Thoracic aorta (tissue), 2 donors: ENCODE measurements around the gene HID1. TPM values are rescaled to one million over a fixed set of nuclear protein-coding genes. Genes with fewer than 3 reads are reported as not detected.

ENCODE experiments used
- ATAC-seq: fragments of 150-250 bp; one replicate; pipeline ENCODE4 v1.8.0; 2017; ENCODE audit warnings: low read depth; ENCODE audit not compliant: insufficient number of reproducible peaks, low FRiP score
- DNase-seq: peaks from one replicate; pipeline ENCODE4 v3.0.0-alpha.2; 2020; ENCODE audit warnings: low spot score
- H3K27ac ChIP-seq, 2 donors: fragments of 200-600 bp; sonication (generic); 1 replicate in 1 of 2; 2 replicates in 1 of 2; pipeline ENCODE4 v1.5.1; 2016; ENCODE audit warnings: mild to moderate bottlenecking in 2 of 2, moderate library complexity in 2 of 2
- H3K27me3 ChIP-seq: fragments of 200-600 bp; sonication (generic); replicated peaks from 2 replicates; pipeline ENCODE4 v1.6.0; 2016; ENCODE audit warnings: mild to moderate bottlenecking; ENCODE audit not compliant: insufficient read depth
- H3K36me3 ChIP-seq: fragments of 200-600 bp; sonication (generic); one replicate; pipeline ENCODE4 v1.5.1; 2016
- H3K4me1 ChIP-seq, 2 donors: fragments of 200-600 bp; sonication (generic); 1 replicate in 1 of 2; 2 replicates in 1 of 2; pipeline versions ENCODE4 v1.5.1 to v1.6.0; 2016; ENCODE audit warnings: low read depth in 2 of 2, mild to moderate bottlenecking in 1 of 2; ENCODE audit not compliant: control insufficient read depth in 1 of 2
- H3K4me3 ChIP-seq: fragments of 200-600 bp; sonication (generic); 2 replicates; pipeline ENCODE4 v1.5.1; 2016; ENCODE audit warnings: mild to moderate bottlenecking
- H3K9me3 ChIP-seq: fragments of 200-600 bp; sonication (generic); 2 replicates; pipeline ENCODE4 v1.5.1; 2016
- total RNA-seq, 2 donors: library from RNA; depleted of rRNA; stranded (reverse); fragments of >200 nt; gene quantifications; one replicate each; pipeline versions ENCODE4 v1.1.0 to v1.2.3, GENCODE V29; 2016
- TF ChIP-seq, protein P1 (sequence below): fragments of 200-600 bp; sonication (generic); IDR thresholded peaks from one replicate; pipeline ENCODE4 v1.5.1; 2019; ENCODE audit warnings: antibody characterized with exemption

HID1 gene
- total RNA-seq, 2 donors from 2014 or later, result 14.3 to 14.8 TPM

DNA sequence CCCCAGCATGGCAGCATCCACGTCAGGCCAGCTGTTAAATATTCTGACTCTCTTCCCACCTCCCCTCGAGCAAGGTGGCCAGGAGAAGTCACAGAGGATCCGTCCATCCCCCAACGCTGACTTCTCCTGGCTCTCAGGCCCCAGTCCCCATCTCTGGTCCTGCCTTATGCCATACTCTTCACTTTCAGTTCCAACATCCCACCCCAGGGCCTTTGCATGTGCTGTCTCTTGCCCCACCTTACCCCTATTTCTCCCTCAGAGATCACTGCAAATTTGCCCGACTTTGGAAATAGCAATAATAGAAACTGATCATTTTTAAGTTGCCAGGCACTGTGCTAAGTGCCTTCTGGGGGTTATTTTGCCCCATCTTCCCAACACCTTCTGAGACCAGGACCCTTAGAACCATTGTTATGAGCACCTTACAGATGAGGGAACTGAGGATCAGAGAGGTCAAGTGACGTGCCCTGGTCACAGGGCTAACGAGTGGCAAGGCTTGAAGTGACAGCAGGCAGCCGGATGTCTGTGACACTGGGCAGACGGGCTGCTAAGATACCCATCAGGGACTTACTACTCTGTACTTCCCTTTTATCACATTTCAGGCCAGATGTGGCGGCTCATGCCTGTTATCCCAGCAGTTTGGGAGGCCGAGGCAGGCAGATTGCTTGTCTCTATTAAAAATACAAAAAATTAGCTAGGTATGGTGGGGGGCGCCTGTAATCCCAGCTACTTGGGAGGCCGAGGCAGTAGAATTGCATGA, 17.7 kb downstream of the HID1 start:
- no peak for ATAC-seq
- no peaks in the 10 kb centered on the region for H3K9me3 ChIP-seq
- no peaks in the 10 kb centered on the region for H3K4me1 ChIP-seq
- H3K36me3 ChIP-seq, result no peaks in the 10 kb centered on the region
- H3K27me3 ChIP-seq, result no peaks in the 10 kb centered on the region
- no peak overlapping the region for H3K27ac ChIP-seq
- TF ChIP-seq, protein P1, sequence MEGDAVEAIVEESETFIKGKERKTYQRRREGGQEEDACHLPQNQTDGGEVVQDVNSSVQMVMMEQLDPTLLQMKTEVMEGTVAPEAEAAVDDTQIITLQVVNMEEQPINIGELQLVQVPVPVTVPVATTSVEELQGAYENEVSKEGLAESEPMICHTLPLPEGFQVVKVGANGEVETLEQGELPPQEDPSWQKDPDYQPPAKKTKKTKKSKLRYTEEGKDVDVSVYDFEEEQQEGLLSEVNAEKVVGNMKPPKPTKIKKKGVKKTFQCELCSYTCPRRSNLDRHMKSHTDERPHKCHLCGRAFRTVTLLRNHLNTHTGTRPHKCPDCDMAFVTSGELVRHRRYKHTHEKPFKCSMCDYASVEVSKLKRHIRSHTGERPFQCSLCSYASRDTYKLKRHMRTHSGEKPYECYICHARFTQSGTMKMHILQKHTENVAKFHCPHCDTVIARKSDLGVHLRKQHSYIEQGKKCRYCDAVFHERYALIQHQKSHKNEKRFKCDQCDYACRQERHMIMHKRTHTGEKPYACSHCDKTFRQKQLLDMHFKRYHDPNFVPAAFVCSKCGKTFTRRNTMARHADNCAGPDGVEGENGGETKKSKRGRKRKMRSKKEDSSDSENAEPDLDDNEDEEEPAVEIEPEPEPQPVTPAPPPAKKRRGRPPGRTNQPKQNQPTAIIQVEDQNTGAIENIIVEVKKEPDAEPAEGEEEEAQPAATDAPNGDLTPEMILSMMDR, result no peak
- DNase-seq, result no peak
- H3K4me3 ChIP-seq, result no peak overlapping the region

DNA sequence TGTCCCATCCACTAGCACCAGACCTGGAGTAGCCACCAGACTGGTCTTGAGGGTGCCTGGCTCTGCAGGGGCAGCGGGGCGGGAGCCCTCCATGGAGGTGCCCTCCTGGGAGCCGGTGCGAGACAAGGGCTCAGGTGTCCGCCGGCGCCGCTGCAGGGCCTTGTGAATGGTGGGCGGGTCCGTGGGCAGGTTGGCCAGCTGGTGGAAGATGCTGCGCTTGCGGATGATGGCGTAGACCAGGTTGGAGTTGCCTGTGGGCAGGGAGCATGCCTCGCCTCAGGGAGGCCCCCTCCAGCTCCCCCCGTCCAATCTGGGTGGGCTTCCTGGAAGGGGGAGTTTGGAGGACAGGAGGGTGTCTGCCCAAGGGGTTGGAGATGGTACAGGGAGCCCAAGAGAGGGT, 18.4 kb downstream of the HID1 start:
- DNase-seq (no peak), ATAC-seq (no peak)
- Histone ChIP-seq H3K4me3 (no peak overlapping the region), H3K4me1 (no peaks in the 10 kb centered on the region), H3K27me3 (no peaks in the 10 kb centered on the region), H3K9me3 (no peaks in the 10 kb centered on the region), H3K36me3 (no peaks in the 10 kb centered on the region), H3K27ac (no peak overlapping the region)
- TF ChIP-seq, protein P1, result no peak

DNA sequence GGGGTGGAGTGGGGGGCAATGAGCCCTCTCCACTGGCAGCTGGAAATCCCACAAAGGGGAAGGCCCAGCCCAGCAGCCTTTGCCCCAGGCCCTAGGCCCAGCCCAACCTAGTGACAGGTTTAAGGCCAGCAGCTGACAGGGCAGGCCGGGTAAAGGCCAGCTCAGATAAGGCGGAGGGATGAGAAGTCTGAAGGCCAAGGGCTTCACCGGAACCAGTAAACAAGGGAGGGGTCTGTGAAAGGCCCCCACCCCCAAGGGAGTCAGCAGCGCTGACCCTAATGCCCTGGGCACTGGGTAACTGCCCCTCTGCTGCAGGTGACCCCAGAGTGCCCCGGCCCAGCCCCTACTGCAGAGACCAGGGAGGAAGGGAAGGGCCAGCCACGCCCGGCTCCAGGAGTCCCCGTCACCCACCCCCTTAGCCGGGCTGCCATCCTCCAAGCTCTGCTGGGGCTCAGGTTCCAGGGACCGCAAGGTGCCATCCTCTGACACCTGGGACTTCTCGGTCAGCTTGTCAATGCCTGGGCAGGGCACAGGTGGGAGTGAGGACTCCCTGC, 19.3 kb downstream of the HID1 start:
- H3K4me1 ChIP-seq, result no peaks in the 10 kb centered on the region
- TF ChIP-seq, protein P1, result no peak
- no peaks in the 10 kb centered on the region for H3K27me3 ChIP-seq
- ATAC-seq (no peak), DNase-seq (no peak)
- H3K4me3 ChIP-seq, result no peak overlapping the region
- no peak overlapping the region for H3K27ac ChIP-seq
- no peaks in the 10 kb centered on the region for H3K9me3 ChIP-seq
- H3K36me3 ChIP-seq, result no peaks in the 10 kb centered on the region

DNA sequence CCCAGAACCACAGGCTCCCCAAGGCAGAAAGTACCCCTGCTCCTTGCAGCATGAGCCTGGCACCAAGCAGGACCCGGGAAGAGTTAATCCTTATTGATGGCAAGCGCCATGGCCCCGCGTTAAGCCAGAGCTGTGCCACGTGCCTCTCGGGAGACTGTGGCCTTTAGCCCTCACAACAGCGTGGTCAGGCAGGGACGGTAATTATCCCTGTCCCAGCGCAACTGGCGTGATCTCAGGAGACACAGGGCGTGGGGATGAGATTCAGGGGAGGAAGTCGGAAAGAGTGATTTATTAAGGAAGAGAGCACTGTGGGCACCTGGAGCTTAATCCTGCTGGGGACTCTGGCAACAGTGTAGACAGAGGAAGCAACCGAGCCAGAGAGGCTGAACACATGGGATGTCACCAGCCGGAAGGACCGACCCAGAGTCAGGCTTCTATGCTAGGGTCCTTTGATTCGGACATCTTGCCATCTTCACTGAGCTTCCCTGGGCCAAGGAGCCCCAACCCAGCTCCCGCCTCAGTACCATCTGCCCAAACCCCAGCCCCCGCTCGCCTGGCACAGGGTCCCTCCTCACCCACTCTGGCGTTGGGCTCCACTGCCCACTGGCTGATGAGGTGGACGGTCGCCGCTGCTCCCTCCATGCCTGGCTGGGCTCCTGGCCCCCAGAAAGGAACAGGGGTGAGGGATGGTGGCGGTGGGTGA, 20.0 kb downstream of the HID1 start:
- no peak for DNase-seq
- Histone ChIP-seq H3K36me3 (no peaks in the 10 kb centered on the region), H3K4me3 (no peak overlapping the region), H3K9me3 (no peaks in the 10 kb centered on the region), H3K27ac (no peak overlapping the region), H3K27me3 (no peaks in the 10 kb centered on the region), H3K4me1 (no peaks in the 10 kb centered on the region)
- ATAC-seq, result no peak
- TF ChIP-seq, protein P1, result no peak

DNA sequence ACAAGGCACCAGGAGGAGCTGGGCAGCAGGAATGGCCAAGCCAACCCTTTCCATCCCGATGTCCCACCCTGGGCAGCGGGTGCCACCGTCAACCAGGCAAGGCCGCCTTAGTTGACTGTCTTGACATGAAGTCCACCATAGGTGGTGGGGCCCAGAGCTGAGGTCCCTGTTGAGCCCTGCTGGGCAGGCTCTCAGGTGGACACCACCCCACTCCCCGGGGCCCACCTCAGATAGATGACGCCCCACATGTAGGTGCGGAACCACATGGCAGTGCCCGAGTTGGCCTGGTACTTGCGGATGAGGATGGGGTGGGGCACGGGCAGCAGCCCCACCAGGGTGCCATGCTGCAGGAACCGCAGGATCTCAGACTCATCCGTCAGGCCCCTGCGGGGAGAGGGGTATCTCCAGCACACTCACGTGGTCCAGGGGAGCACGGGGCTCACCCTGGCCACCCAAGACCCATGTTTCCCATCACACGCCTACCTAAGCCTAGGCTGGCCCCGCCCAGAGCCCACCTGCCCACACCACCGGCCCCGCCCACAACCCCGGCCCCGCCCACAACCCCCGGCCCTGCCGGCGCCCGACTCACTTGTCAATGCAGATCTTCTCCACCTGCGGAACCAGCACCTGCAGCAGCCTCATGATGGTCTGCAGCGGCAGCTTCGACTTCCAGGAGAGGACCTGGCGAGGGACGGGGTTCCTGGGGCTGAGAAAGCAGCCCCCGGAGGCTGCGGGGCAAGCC, 20.7 kb downstream of the HID1 start:
- Histone ChIP-seq H3K9me3 (no peaks in the 10 kb centered on the region), H3K4me3 (no peak overlapping the region), H3K36me3 (no peaks in the 10 kb centered on the region), H3K27me3 (no peaks in the 10 kb centered on the region), H3K27ac (no peak overlapping the region), H3K4me1 (no peaks in the 10 kb centered on the region)
- DNase-seq (no peak), ATAC-seq (no peak)
- TF ChIP-seq, protein P1, result no peak
